Ovary (tissue), 9 donors: ENCODE data around the gene F8. TPM values are rescaled to one million over a fixed set of nuclear protein-coding genes. Genes with fewer than 3 reads are reported as not detected.

Experiments
- DNase-seq, 5 donors: peaks; one replicate each; pipeline ENCODE4 v3.0.0-alpha.2; 2019 to 2020
- H3K27ac ChIP-seq, 2 donors: fragments of 200-600 bp; one replicate each; pipeline versions ENCODE4 v1.5.1 to v1.8.0; 2019 to 2022
- H3K27me3 ChIP-seq: fragments of 200-600 bp; one replicate; pipeline ENCODE4 v1.8.0; 2022
- H3K36me3 ChIP-seq: fragments of 200-600 bp; sonication (generic); one replicate; pipeline ENCODE4 v1.5.1; 2019
- H3K4me1 ChIP-seq: one replicate; pipeline ENCODE4 v1.8.1; 2013; ENCODE audit warnings: mild to moderate bottlenecking, moderate library complexity; ENCODE audit not compliant: insufficient read depth
- H3K4me3 ChIP-seq: fragments of 200-600 bp; sonication (generic); one replicate; pipeline ENCODE4 v1.5.1; 2017
- H3K9me3 ChIP-seq, 2 donors: fragments of 200-600 bp in 1 of 2; sonication (generic) in 1 of 2; one replicate each; pipeline versions ENCODE4 v1.5.1 to v1.8.1; 2013 to 2019; ENCODE audit warnings: mild to moderate bottlenecking in 1 of 2, moderate library complexity in 1 of 2
- EP300 ChIP-seq: sonication (generic); formaldehyde crosslinking; IDR thresholded peaks from one replicate; pipeline ENCODE4 v1.6.1; 2017; ENCODE audit warnings: antibody characterized with exemption
- POLR2A ChIP-seq: fragments of 450-650 bp; IDR thresholded peaks from one replicate; pipeline ENCODE4 v1.6.1; 2017; ENCODE audit warnings: antibody characterized with exemption, mild to moderate bottlenecking, moderate library complexity
- WGBS, 3 donors: extraction: QIAGEN DNeasy Blood & Tissue Kit in 1 of 3; methylation state at CpG; one replicate each; pipeline versions ENCODE4 v1.1.5 to v1.1.7; 2013 to 2017; 5-methylcytosine and 5-hydroxymethylcytosine counted together
- intact Hi-C, 4 donors: fragments of 100-400 bp; cut with DNase I; formaldehyde crosslinking; loops; one replicate each; pipeline versions ENCODE4 v1.11.0 to v1.15.1; 2022 to 2023
- polyA plus RNA-seq, 2 donors: library from polyadenylated mRNA; stranded (reverse); fragments of 200-250 nt in 1 of 2; fragments of 350-450 nt in 1 of 2; fragmentation: Illumina TruSeq in 1 of 2; extraction: RNeasy Lipid Tissue Mini Kit (QIAGEN cat#74804) in 1 of 2; gene quantifications; one replicate each; pipeline ENCODE4 v1.2.3, GENCODE V29; 2013 to 2014
- total RNA-seq, 7 donors: library from RNA; depleted of rRNA in 2 of 7; stranded (reverse); fragments of >200 nt in 2 of 7; fragmentation: NEBNext Ultra II Directional in 3 of 7; extraction: Animal tissue kit (Norgen Biotek cat#: 25700) in 3 of 7; gene quantifications; one replicate each; pipeline versions ENCODE4 v1.1.0 to v1.2.4, GENCODE V29; 2016 to 2023
- TF ChIP-seq, protein P1 (sequence below), 3 donors: fragments of 450-650 bp in 2 of 3; fragments of 200-600 bp in 1 of 3; IDR thresholded peaks; one replicate each; pipeline versions ENCODE4 v1.5.1 to v1.8.0; 2016 to 2022; ENCODE audit warnings: antibody characterized with exemption in 3 of 3, mild to moderate bottlenecking in 1 of 3
- donor health status: DM: no; HTN: no; CAD: no; lungs with moderate emphysema.
- donor health status: DM: no; HTN: no; CAD: no.
- donor health status: Bipolar disorder and iron deficiency.
- donor health status: DM: yes; HTN: yes; CAD: no.
- donor health status: DM: no; HTN: no; CAD: no.
- donor health status: DM: yes; HTN: yes; CAD: no.

Gene F8
- total and polyA plus RNA-seq, 9 donors, result 15.3 to 77.5 (median 22.2) TPM

DNA sequence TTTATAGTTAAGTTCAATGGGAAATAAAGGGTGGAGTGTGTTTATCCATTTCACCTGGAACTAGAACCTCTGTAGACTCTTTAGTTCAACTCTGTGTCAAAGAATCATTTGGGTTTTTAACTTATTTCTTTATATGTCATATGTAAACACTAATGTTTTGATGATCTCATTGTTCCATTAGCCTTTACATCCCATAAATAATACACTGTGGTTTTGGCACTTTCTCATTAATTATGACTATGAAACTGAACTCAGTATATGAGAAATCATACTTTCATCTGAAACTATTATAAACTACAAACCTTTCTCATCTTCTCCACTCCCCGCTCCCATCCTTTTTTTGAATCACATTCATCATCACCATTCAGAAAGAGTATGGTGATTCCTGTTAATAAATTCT lies 31.0 kb downstream of the F8 start:
- intact Hi-C loops, result no loop called here
- DNase-seq, result no peak
- Histone ChIP-seq H3K4me1 (no peaks in the 10 kb centered on the region), H3K27me3 (no peaks in the 10 kb centered on the region), H3K9me3 (no peaks in the 10 kb centered on the region), H3K4me3 (no peak overlapping the region), H3K27ac (no peak overlapping the region), H3K36me3 (no peaks in the 10 kb centered on the region)
- TF ChIP-seq, protein P1, sequence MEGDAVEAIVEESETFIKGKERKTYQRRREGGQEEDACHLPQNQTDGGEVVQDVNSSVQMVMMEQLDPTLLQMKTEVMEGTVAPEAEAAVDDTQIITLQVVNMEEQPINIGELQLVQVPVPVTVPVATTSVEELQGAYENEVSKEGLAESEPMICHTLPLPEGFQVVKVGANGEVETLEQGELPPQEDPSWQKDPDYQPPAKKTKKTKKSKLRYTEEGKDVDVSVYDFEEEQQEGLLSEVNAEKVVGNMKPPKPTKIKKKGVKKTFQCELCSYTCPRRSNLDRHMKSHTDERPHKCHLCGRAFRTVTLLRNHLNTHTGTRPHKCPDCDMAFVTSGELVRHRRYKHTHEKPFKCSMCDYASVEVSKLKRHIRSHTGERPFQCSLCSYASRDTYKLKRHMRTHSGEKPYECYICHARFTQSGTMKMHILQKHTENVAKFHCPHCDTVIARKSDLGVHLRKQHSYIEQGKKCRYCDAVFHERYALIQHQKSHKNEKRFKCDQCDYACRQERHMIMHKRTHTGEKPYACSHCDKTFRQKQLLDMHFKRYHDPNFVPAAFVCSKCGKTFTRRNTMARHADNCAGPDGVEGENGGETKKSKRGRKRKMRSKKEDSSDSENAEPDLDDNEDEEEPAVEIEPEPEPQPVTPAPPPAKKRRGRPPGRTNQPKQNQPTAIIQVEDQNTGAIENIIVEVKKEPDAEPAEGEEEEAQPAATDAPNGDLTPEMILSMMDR (IDR thresholded peaks at IDR 0.05), result no peak
- TF ChIP-seq POLR2A, result no peak
- no peak for TF ChIP-seq EP300
- WGBS, 3 donors, result 87 to 92% (median 91%) methylated on average over 1 of the region's 1 CpG

DNA sequence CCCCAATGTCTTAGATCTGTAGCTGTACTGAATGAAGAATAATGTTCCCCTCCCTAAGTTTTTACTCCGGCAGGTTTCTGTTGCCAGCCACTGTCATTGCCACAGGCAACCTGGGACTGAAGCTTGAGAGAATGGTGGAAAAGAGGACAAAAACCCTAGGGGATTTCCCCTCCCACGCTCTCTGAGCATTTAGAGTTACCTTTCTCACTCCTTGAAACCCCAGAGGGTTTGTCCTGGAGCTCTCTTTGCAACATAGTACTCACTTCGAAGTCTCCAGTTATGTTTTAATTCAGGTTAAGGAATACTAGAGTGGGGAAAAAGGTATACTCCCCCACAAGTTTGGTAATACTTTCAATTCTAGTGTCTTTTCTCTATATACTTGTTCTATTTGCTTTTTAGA lies 31.5 kb downstream of the F8 start:
- intact Hi-C loops, result no loop called here
- no peak for DNase-seq
- Histone ChIP-seq H3K9me3 (no peaks in the 10 kb centered on the region), H3K4me3 (no peak overlapping the region), H3K4me1 (no peaks in the 10 kb centered on the region), H3K27me3 (no peaks in the 10 kb centered on the region), H3K36me3 (no peaks in the 10 kb centered on the region), H3K27ac (no peak overlapping the region)
- TF ChIP-seq POLR2A, result no peak
- TF ChIP-seq, protein P1 (IDR thresholded peaks at IDR 0.05), result no peak
- WGBS, 3 donors, result 71 to 77% (median 72%) methylated on average over 3 of the region's 3 CpGs

DNA sequence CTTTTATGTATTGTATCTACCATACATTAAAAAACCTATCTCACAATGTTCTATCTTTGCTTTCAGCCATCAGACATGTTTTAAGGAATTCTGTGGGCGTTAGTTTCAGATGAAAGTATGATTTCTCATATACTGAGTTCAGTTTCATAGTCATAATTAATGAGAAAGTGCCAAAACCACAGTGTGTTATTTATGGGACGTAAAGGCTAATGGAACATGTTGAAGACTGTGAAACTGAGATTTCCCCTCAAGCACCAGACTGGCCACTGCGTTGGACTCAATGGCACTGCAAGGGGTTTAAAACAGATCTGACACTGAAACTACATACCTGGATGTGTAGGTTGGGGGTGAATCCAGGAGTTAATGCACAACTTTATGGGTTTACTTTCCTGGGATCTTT lies 32.0 kb downstream of the F8 start:
- no peak for DNase-seq
- Histone ChIP-seq H3K27ac (no peak overlapping the region), H3K36me3 (no peaks in the 10 kb centered on the region), H3K4me1 (no peaks in the 10 kb centered on the region), H3K4me3 (no peak overlapping the region), H3K9me3 (no peaks in the 10 kb centered on the region), H3K27me3 (no peaks in the 10 kb centered on the region)
- WGBS, 3 donors, result 64 to 71% (median 65%) methylated on average over 3 of the region's 3 CpGs
- TF ChIP-seq, protein P1 (IDR thresholded peaks at IDR 0.05), result no peak
- TF ChIP-seq POLR2A (no peak), EP300 (no peak)
- intact Hi-C loops, result no loop called here

DNA sequence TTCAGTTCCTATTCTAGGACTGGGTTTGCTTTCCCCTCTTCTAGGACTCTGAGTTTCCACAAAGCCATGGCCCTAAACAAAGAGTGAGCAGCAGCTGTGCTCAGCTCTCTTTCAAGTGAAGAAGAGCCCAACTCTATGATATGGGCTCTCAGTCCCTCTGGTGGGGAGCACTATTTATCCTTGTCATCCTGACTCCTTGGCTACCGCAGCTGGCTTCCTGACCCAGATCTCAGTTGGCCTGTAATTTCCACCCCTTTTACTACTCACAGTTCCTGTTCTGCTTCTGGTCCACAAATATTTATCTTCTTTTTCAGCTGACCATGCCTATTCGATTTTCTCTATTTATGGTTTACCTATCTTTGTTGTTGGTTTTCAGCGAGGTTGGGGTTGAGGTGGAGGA lies 33.8 kb downstream of the F8 start:
- intact Hi-C loops, result no loop called here
- no peaks in the 10 kb centered on the region for H3K27me3 ChIP-seq
- no peak for DNase-seq
- H3K9me3 ChIP-seq, result no peaks in the 10 kb centered on the region
- TF ChIP-seq EP300, result no peak
- TF ChIP-seq, protein P1 (IDR thresholded peaks at IDR 0.05), result no peak
- TF ChIP-seq POLR2A, result no peak
- H3K36me3 ChIP-seq, result no peaks in the 10 kb centered on the region
- H3K4me1 ChIP-seq, result no peaks in the 10 kb centered on the region
- H3K4me3 ChIP-seq, result no peak overlapping the region
- 33 to 64% (median 41%) methylated on average over 3 of the region's 3 CpGs for WGBS, 3 donors
- no peak overlapping the region for H3K27ac ChIP-seq

DNA sequence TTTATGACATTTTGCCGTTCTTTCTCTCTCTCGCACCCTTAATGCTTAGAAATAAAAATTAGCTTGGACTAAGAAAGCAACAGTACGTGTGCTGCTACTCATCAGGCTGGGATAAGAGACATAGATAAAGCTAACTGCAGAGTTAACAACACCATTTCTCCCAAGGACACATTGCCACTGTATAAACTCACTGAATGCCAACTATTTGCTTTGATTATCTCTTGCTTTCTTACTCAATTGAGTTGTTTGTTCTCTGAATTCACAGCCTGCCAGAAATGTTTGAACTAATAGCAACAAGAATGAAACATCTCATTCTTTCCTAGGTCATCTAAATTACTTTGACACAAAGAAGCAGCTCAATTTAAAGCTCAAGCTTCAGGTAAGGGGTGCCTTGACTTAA lies 34.6 kb downstream of the F8 start:
- Histone ChIP-seq H3K4me1 (no peaks in the 10 kb centered on the region), H3K36me3 (no peaks in the 10 kb centered on the region), H3K4me3 (no peak overlapping the region), H3K27ac (no peak overlapping the region), H3K9me3 (no peaks in the 10 kb centered on the region), H3K27me3 (no peaks in the 10 kb centered on the region)
- no peak for DNase-seq
- TF ChIP-seq EP300, result no peak
- TF ChIP-seq, protein P1 (IDR thresholded peaks at IDR 0.05), result no peak
- no peak for TF ChIP-seq POLR2A
- intact Hi-C loops, result no loop called here
- 23 to 34% (median 27%) methylated on average over 3 of the region's 3 CpGs for WGBS, 3 donors
